ACC112 (cell line): ENCODE data around the gene IFI30.
"Not testable (repeated sequence)": the region's sequence is repeated elsewhere in the genome, so short reads cannot be mapped to it uniquely, and the experiment has no call there.

Experiments used
- H2AFZ ChIP-seq: fragments of 200-600 bp; sonication (generic); one replicate; pipeline ENCODE4 v1.6.0; 2017; ENCODE audit warnings: antibody characterized with exemption, low read length; ENCODE audit not compliant: unreplicated experiment
- H3K27ac ChIP-seq: fragments of 200-600 bp; sonication (generic); 2 replicates; pipeline ENCODE4 v1.5.1; 2014; ENCODE audit warnings: low read depth, mild to moderate bottlenecking, antibody characterized with exemption, low read length, moderate library complexity
- H3K27me3 ChIP-seq: fragments of 200-600 bp; sonication (generic); 2 replicates; pipeline ENCODE4 v1.6.1; 2014; ENCODE audit warnings: mild to moderate bottlenecking, antibody characterized with exemption, low read length, moderate library complexity, mixed read lengths; ENCODE audit not compliant: insufficient read depth
- H3K36me3 ChIP-seq: fragments of 200-600 bp; sonication (generic); 2 replicates; pipeline ENCODE4 v1.6.1; 2016; ENCODE audit warnings: mild to moderate bottlenecking, antibody characterized with exemption, low read length, moderate library complexity, mixed read lengths; ENCODE audit not compliant: insufficient read depth
- H3K4me1 ChIP-seq: fragments of 200-600 bp; sonication (generic); one replicate; pipeline ENCODE4 v1.6.1; 2016; ENCODE audit warnings: low read length, mixed read lengths; ENCODE audit not compliant: insufficient read depth, unreplicated experiment, control insufficient read depth
- H3K4me3 ChIP-seq: fragments of 200-600 bp; sonication (generic); 2 replicates; pipeline ENCODE4 v1.5.1; 2014; ENCODE audit warnings: mild to moderate bottlenecking, low read depth, low read length
- H3K79me2 ChIP-seq: fragments of 200-600 bp; sonication (generic); one replicate; pipeline ENCODE4 v1.6.0; 2016; ENCODE audit warnings: low read length; ENCODE audit not compliant: control insufficient read depth, unreplicated experiment, insufficient read depth

The IFI30 gene

GRCh38 chr19:18152442-18152816, 21.2 kb upstream of the IFI30 start:
- Histone ChIP-seq H3K4me1 (peaks cover 9% of the 10 kb centered on the region), H3K79me2 (peaks cover 9% of the 10 kb centered on the region), H3K27me3 (no peaks in the 10 kb centered on the region), H2AFZ (peak overlapping the region; percentile 51), H3K4me3 (peak overlapping the region; percentile 87), H3K27ac (peak overlapping the region; percentile 91), H3K36me3 (no peaks in the 10 kb centered on the region)

GRCh38 chr19:18152817-18153555, 20.6 kb upstream of the IFI30 start, which contains the start of gene PIK3R2:
Gene PIK3R2 (plus strand): TSS chr19:18153163. CDS start chr19:18155880, 2,717 bp downstream.
- H3K36me3 ChIP-seq, result no peaks in the 10 kb centered on the region
- peaks cover 9% of the 10 kb centered on the region for H3K79me2 ChIP-seq
- H3K27me3 ChIP-seq, result no peaks in the 10 kb centered on the region
- peak within 1 kb of the TSS; percentile 51 for H2AFZ ChIP-seq
- H3K4me1 ChIP-seq, result peaks cover 10% of the 10 kb centered on the region
- H3K4me3 ChIP-seq, result peak within 1 kb of the TSS; percentile 87
- peak within 1 kb of the TSS; percentile 91 for H3K27ac ChIP-seq

- Histone ChIP-seq H3K36me3 (no peaks in the 10 kb centered on the region), H3K4me1 (peaks cover 10% of the 10 kb centered on the region), H3K4me3 (peak overlapping the region; percentile 87), H3K27ac (no peak overlapping the region), H3K27me3 (no peaks in the 10 kb centered on the region), H2AFZ (peak overlapping the region; percentile 10), H3K79me2 (peaks cover 9% of the 10 kb centered on the region)
Measured at GRCh38 chr19:18153556-18154134, 20.0 kb upstream of the IFI30 start.

- H3K36me3 ChIP-seq, result no peaks in the 10 kb centered on the region
- H3K4me1 ChIP-seq, result peaks cover 10% of the 10 kb centered on the region
- H3K27me3 ChIP-seq, result no peaks in the 10 kb centered on the region
- no peak overlapping the region for H3K27ac ChIP-seq
- peaks cover 9% of the 10 kb centered on the region for H3K79me2 ChIP-seq
- no peak overlapping the region for H3K4me3 ChIP-seq
- no peak overlapping the region for H2AFZ ChIP-seq
Measured at GRCh38 chr19:18155095-18156087, 18.2 kb upstream of the IFI30 start.

- no peaks in the 10 kb centered on the region for H3K27me3 ChIP-seq
- peaks cover 10% of the 10 kb centered on the region for H3K4me1 ChIP-seq
- no peak overlapping the region for H3K27ac ChIP-seq
- peaks cover 9% of the 10 kb centered on the region for H3K79me2 ChIP-seq
- H3K36me3 ChIP-seq, result no peaks in the 10 kb centered on the region
- no peak overlapping the region for H2AFZ ChIP-seq
- no peak overlapping the region for H3K4me3 ChIP-seq
Measured at GRCh38 chr19:18156268-18156667, 17.3 kb upstream of the IFI30 start.

GRCh38 chr19:18156841-18157464, 16.7 kb upstream of the IFI30 start:
- H3K4me1 ChIP-seq, result peaks cover 10% of the 10 kb centered on the region
- H3K27ac ChIP-seq, result no peak overlapping the region
- no peak overlapping the region for H2AFZ ChIP-seq
- H3K27me3 ChIP-seq, result no peaks in the 10 kb centered on the region
- H3K36me3 ChIP-seq, result no peaks in the 10 kb centered on the region
- no peak overlapping the region for H3K4me3 ChIP-seq
- H3K79me2 ChIP-seq, result peaks cover 9% of the 10 kb centered on the region

GRCh38 chr19:18157465-18158063, 16.0 kb upstream of the IFI30 start:
- no peak overlapping the region for H3K4me3 ChIP-seq
- H3K27ac ChIP-seq, result no peak overlapping the region
- H3K4me1 ChIP-seq, result peaks cover 10% of the 10 kb centered on the region
- peaks cover 9% of the 10 kb centered on the region for H3K79me2 ChIP-seq
- no peaks in the 10 kb centered on the region for H3K27me3 ChIP-seq
- no peaks in the 10 kb centered on the region for H3K36me3 ChIP-seq
- no peak overlapping the region for H2AFZ ChIP-seq

GRCh38 chr19:18158467-18158866, 15.1 kb upstream of the IFI30 start:
- Histone ChIP-seq H3K4me3 (no peak overlapping the region), H3K27ac (no peak overlapping the region), H3K36me3 (no peaks in the 10 kb centered on the region), H3K4me1 (peaks cover 10% of the 10 kb centered on the region), H3K79me2 (peaks cover 9% of the 10 kb centered on the region), H3K27me3 (no peaks in the 10 kb centered on the region), H2AFZ (no peak overlapping the region)

- not testable (repeated sequence) for H3K27ac ChIP-seq, H3K4me3 ChIP-seq, H3K79me2 ChIP-seq, H3K36me3 ChIP-seq, H3K27me3 ChIP-seq, H2AFZ ChIP-seq, H3K4me1 ChIP-seq
Measured at GRCh38 chr19:18159059-18159616, 14.5 kb upstream of the IFI30 start.

GRCh38 chr19:18159810-18160209, 13.8 kb upstream of the IFI30 start:
- peaks cover 3% of the 10 kb centered on the region for H3K79me2 ChIP-seq
- H2AFZ ChIP-seq, result no peak overlapping the region
- H3K27ac ChIP-seq, result no peak overlapping the region
- peaks cover 10% of the 10 kb centered on the region for H3K4me1 ChIP-seq
- no peaks in the 10 kb centered on the region for H3K36me3 ChIP-seq
- no peak overlapping the region for H3K4me3 ChIP-seq
- no peaks in the 10 kb centered on the region for H3K27me3 ChIP-seq
